ENCODE results near the gene CDON. TPM values are rescaled to one million over a fixed set of nuclear protein-coding genes. Genes with fewer than 3 reads are reported as not detected.

CDON gene
- total RNA-seq, 4 donors from 2014 or later: 1.0 to 2.0 (median 1.8) TPM

DNA sequence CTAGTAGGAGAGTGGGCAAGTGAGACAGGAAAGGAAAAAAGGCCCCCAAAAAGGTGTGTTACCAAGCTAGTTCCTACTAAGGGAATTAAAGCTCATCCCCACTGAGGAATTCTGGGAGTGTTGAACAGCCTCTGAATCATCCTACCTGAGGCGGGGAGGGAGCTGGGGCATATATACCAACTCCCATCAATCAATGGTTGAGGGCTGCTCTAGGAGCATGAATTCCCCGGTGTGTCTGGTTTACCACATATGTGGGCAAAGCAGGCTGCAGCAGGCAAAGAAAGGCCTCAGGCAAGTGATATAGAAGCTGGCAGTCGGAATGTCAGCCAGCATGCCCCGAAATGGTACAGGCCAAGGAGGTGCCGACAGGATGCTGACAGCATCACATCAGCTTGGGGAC is 23.6 kb upstream of the CDON start:
- ATAC-seq: no peak
- H3K27ac ChIP-seq: no peak overlapping the region

DNA sequence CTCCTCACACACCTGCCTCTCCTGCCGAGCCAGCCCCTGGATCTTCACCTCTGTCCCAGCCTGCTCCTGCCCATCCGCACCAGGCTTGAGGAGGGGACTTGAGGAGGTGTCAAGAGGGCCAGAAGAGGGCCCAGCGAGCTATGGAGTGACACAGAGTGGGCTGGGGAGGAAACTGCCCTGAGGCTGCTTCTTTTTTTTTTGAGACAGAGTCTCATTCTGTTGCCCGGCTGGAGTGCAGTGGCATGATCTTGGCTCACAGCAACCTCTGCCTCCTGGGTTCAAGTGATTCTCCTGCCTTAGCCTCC is 21.9 kb upstream of the CDON start:
- Histone ChIP-seq H3K27ac (no peak overlapping the region), H3K27me3 (no peaks in the 10 kb centered on the region), H3K9me3 (no peaks in the 10 kb centered on the region), H3K4me3 (no peak overlapping the region), H3K36me3 (no peaks in the 10 kb centered on the region), H3K4me1 (peaks cover 11 to 17% of the 10 kb centered on the region in 2 donors)
- in situ Hi-C loops (cut with MboI; ENCODE audit: low sequenced_read_pairs in 4 of 4): no loop called here
- ATAC-seq: no peak
- TF ChIP-seq POLR2A (IDR thresholded peaks at IDR 0.05): no peak
- TF ChIP-seq, protein P1, sequence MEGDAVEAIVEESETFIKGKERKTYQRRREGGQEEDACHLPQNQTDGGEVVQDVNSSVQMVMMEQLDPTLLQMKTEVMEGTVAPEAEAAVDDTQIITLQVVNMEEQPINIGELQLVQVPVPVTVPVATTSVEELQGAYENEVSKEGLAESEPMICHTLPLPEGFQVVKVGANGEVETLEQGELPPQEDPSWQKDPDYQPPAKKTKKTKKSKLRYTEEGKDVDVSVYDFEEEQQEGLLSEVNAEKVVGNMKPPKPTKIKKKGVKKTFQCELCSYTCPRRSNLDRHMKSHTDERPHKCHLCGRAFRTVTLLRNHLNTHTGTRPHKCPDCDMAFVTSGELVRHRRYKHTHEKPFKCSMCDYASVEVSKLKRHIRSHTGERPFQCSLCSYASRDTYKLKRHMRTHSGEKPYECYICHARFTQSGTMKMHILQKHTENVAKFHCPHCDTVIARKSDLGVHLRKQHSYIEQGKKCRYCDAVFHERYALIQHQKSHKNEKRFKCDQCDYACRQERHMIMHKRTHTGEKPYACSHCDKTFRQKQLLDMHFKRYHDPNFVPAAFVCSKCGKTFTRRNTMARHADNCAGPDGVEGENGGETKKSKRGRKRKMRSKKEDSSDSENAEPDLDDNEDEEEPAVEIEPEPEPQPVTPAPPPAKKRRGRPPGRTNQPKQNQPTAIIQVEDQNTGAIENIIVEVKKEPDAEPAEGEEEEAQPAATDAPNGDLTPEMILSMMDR (IDR thresholded peaks at IDR 0.05 in 4 of 5, conservative IDR thresholded peaks at IDR 0.05 in 1 of 5): no peak
- no peak for DNase-seq
- intact Hi-C loops (cut with DNase I; ENCODE audit: low total_unique reads): no loop called here

More for the DNA sequence above, 23.6 kb upstream of the CDON start:
- no peak overlapping the region for H3K4me3 ChIP-seq
- H3K27me3 ChIP-seq: no peaks in the 10 kb centered on the region
- TF ChIP-seq, protein P1 (IDR thresholded peaks at IDR 0.05 in 4 of 5, conservative IDR thresholded peaks at IDR 0.05 in 1 of 5): no peak
- no peak for TF ChIP-seq POLR2A (IDR thresholded peaks at IDR 0.05)
- no peak for DNase-seq
- H3K36me3 ChIP-seq: no peaks in the 10 kb centered on the region
- intact Hi-C loops (cut with DNase I; ENCODE audit: low total_unique reads) (no loop called here), in situ Hi-C loops (cut with MboI; ENCODE audit: low sequenced_read_pairs in 4 of 4) (no loop called here)
- no peaks in the 10 kb centered on the region for H3K9me3 ChIP-seq
- H3K4me1 ChIP-seq: peaks cover 0 to under 1% of the 10 kb centered on the region in 2 donors

DNA sequence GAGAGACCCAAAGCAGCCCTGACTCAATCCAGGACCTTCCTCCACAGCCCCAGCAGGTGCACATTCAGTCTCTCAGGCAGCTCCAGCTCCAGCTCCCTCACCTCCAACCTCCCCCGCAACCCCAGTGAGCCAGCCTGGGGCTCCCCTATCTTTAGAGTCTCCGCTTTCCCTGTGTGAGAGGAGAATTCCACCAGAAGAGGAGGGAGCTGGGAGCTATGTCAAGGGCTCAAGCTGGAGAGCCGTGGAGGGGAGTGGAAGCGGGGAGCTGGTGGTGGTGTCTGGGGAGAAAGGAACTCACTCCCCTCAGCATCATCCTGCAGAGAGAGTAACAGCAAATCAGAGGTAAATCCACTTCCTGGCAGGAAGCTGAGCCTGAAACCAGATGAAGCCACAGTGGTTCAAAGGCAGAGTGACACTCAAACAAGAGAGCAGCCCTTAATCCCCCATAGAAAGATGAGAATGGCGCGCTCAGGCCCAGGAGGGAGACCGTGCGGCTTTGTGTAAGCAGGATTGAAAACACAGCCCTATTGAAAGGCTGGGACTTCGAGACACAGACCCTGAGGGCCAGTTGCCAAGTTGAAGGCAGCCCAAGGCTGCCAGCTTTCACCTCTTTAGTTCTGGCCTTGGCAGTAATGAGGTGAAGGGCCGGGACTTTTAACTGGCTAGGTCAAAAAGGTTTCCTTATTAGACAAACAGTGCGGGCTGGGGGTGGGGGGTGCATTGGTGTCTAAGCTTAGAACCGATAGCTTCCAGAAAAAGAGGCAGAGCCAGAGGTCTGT is 21.4 kb upstream of the CDON start:
- no peak overlapping the region for H3K27ac ChIP-seq
- intact Hi-C loops (cut with DNase I; ENCODE audit: low total_unique reads) (no loop called here), in situ Hi-C loops (cut with MboI; ENCODE audit: low sequenced_read_pairs in 4 of 4) (no loop called here)
- H3K4me1 ChIP-seq: peaks cover 11 to 18% of the 10 kb centered on the region in 2 donors
- no peaks in the 10 kb centered on the region for H3K36me3 ChIP-seq
- H3K9me3 ChIP-seq: no peaks in the 10 kb centered on the region
- no peak for DNase-seq
- H3K4me3 ChIP-seq: no peak overlapping the region
- no peak for TF ChIP-seq POLR2A (IDR thresholded peaks at IDR 0.05)
- TF ChIP-seq, protein P1 (IDR thresholded peaks at IDR 0.05 in 4 of 5, conservative IDR thresholded peaks at IDR 0.05 in 1 of 5): no peak
- no peak for ATAC-seq
- H3K27me3 ChIP-seq: no peaks in the 10 kb centered on the region

DNA sequence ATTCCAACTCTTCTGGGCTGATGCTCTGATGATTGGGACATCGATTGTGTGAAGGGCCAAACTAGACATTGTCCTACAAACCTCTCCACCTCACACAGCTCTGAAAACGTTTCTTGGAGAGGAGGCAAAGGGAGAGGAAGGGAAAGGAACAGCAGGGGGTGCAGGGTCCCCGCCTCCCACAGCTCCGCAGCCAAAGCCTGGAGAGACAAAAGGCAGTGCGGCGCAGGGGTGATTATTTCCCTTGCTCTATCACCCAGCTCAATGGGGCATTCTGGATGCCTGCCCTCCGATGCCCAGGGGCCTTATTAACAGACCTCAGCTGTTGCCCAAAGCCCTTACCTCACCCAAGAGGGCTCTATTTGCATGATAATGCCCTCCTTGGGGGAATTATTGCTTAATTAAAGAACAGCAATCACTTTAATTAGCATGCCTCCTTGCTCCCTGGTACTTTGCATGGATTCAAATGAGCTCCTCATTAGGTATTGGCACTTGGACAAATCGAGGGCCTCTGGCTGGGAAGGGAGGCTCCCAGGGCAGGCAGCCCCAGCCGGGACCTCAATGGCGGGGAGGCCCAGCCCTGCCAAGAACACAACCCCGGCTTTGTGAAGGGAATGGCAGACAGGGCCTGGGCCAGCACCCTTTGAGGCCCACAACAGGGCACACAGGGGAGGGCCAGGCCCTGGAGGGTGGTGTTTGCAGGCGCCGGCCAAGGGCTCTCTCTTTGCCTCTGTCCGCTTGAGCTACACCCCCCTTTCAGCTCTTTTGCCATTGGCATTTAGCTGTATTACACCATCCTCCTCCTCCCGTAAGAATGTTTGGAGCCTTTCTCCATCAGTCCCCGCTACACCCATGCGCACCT is 19.8 kb upstream of the CDON start:
- TF ChIP-seq, protein P1 (IDR thresholded peaks at IDR 0.05 in 4 of 5, conservative IDR thresholded peaks at IDR 0.05 in 1 of 5): no peak
- no peak for TF ChIP-seq POLR2A (IDR thresholded peaks at IDR 0.05)
- Histone ChIP-seq H3K27me3 (no peaks in the 10 kb centered on the region), H3K36me3 (no peaks in the 10 kb centered on the region), H3K27ac (no peak overlapping the region), H3K9me3 (no peaks in the 10 kb centered on the region), H3K4me1 (peaks cover 11 to 18% of the 10 kb centered on the region in 2 donors), H3K4me3 (no peak overlapping the region)
- ATAC-seq (peak in 1 of 2 donors; percentile 14), DNase-seq (no peak)
- in situ Hi-C loops (cut with MboI; ENCODE audit: low sequenced_read_pairs in 4 of 4) (no loop called here), intact Hi-C loops (cut with DNase I; ENCODE audit: low total_unique reads) (no loop called here)

All from gastrocnemius medialis (tissue), 4 donors.